ENCODE data around the gene KDM5B.

The KDM5B gene

GRCh38 chr1:202848191-202848542 lies 39.9 kb upstream of the KDM5B start:
- TF ChIP-seq CTCF (IDR thresholded peaks at IDR 0.05; ENCODE audit: control insufficient read depth, extremely low read depth, insufficient read depth), result no peak
- DNase-seq (ENCODE audit: low read depth), result no peak
- no peak overlapping the region for H3K4me3 ChIP-seq (ENCODE audit: low read depth, low read length)

GRCh38 chr1:202844935-202845334 lies 36.7 kb upstream of the KDM5B start:
- DNase-seq (ENCODE audit: low read depth), result no peak
- no peak overlapping the region for H3K4me3 ChIP-seq (ENCODE audit: low read depth, low read length)
- TF ChIP-seq CTCF (IDR thresholded peaks at IDR 0.05; ENCODE audit: control insufficient read depth, extremely low read depth, insufficient read depth), result no peak

GRCh38 chr1:202844259-202844658 lies 36.0 kb upstream of the KDM5B start:
- TF ChIP-seq CTCF (IDR thresholded peaks at IDR 0.05; ENCODE audit: control insufficient read depth, extremely low read depth, insufficient read depth), result no peak
- no peak overlapping the region for H3K4me3 ChIP-seq (ENCODE audit: low read depth, low read length)
- DNase-seq (ENCODE audit: low read depth), result no peak

GRCh38 chr1:202843081-202843480 lies 34.9 kb upstream of the KDM5B start:
- no peak for TF ChIP-seq CTCF (IDR thresholded peaks at IDR 0.05; ENCODE audit: control insufficient read depth, extremely low read depth, insufficient read depth)
- H3K4me3 ChIP-seq (ENCODE audit: low read depth, low read length), result no peak overlapping the region
- no peak for DNase-seq (ENCODE audit: low read depth)

- no peak overlapping the region for H3K4me3 ChIP-seq (ENCODE audit: low read depth, low read length)
- no peak for DNase-seq (ENCODE audit: low read depth)
- TF ChIP-seq CTCF (IDR thresholded peaks at IDR 0.05; ENCODE audit: control insufficient read depth, extremely low read depth, insufficient read depth), result no peak
Observed at GRCh38 chr1:202837746-202838262, 29.6 kb upstream of the KDM5B start.

GRCh38 chr1:202836623-202837403 lies 28.6 kb upstream of the KDM5B start:
- DNase-seq (ENCODE audit: low read depth), result no peak
- H3K4me3 ChIP-seq (ENCODE audit: low read depth, low read length), result no peak overlapping the region
- no peak for TF ChIP-seq CTCF (IDR thresholded peaks at IDR 0.05; ENCODE audit: control insufficient read depth, extremely low read depth, insufficient read depth)

Measured in LNCaP clone FGC (cell line).